HS-27A (cell line): ENCODE results near the gene BATF.
"Not testable (repeated sequence)": the region's sequence is repeated elsewhere in the genome, so short reads cannot be mapped to it uniquely, and the experiment has no call there.

Source experiments
- DNase-seq: peaks from one replicate; pipeline ENCODE4 v3.0.0-alpha.2; 2012; ENCODE audit warnings: low read depth, missing footprints

BATF gene, protein sequence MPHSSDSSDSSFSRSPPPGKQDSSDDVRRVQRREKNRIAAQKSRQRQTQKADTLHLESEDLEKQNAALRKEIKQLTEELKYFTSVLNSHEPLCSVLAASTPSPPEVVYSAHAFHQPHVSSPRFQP

DNA sequence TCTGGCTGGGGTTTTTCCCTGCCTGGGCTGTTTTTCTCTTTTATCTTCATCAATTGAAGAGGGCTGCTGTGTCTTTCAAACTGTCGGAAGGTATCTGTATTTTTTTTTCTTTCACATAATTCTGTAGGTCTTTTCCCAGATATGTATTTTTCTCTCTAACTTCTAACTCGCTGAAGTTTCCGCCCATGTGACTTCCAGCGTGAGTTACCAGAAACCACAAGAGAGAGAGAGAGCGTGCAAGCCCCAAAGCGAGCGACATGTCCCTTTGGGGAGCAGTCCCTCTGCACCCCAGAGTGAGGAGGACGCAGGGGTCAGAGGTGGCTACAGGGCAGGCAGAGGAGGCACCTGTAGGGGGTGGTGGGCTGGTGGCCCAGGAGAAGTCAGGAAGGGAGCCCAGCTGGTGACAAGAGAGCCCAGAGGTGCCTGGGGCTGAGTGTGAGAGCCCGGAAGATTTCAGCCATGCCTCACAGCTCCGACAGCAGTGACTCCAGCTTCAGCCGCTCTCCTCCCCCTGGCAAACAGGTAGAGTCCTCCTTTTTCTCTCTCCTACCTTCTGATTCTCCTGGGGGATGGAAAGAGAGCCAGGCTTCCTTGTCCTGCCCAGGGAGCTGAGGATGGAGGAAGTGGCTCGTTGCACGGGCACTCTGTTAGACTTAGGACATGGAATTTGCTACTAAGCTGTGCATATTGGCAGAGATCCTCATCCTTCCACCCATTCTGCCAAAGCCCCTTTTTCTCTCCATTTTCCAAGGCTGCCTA lies at the start of gene BATF:
Gene BATF (plus strand): TSS at position 246 of the 759 bp plus-strand sequence. CDS start 214 bp downstream, at position 460.
- DNase-seq: no peak

DNA sequence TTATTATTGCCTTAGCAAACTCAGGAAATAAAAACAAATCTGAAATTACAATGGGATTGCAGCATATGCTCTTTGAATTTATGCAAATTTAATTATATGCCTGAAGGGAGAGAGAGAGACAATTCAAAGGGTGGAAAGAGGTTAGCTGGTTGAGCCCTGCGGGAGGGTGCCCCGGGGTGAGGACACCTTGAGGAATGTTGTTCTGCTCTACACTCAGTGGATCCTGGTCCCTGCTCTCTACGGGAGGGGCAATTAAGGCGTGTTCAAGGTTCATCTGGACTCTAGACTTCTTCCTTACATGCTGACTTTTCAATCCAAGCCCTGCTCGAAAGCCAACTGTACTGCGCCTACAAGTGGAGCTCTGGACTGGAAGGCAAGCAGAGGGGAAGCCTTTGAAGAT lies 48.1 kb upstream of the BATF start:
- DNase-seq: not testable (repeated sequence)

- no peak for DNase-seq
Observed at GRCh38 chr14:75476274-75476995, 45.8 kb upstream of the BATF start.

DNA sequence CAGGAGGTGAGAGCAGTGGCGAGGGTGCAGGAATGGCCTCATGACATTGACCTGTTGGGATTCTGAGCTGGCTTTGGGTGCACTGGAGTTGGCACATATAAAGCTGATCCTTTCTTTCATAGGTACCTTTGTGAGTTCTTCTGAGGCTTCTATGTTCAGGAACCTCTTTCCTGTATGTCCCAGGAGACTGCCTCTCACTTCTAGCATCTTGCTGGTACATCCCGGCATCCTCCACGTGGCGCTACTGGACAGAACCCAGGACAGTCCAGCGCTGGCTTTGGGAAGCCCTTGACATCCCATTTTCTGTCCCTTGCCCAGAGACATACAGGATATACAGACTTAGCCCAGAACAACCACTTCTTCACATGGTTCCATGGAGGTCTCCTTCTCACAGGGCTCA lies 44.4 kb upstream of the BATF start:
- no peak for DNase-seq

DNA sequence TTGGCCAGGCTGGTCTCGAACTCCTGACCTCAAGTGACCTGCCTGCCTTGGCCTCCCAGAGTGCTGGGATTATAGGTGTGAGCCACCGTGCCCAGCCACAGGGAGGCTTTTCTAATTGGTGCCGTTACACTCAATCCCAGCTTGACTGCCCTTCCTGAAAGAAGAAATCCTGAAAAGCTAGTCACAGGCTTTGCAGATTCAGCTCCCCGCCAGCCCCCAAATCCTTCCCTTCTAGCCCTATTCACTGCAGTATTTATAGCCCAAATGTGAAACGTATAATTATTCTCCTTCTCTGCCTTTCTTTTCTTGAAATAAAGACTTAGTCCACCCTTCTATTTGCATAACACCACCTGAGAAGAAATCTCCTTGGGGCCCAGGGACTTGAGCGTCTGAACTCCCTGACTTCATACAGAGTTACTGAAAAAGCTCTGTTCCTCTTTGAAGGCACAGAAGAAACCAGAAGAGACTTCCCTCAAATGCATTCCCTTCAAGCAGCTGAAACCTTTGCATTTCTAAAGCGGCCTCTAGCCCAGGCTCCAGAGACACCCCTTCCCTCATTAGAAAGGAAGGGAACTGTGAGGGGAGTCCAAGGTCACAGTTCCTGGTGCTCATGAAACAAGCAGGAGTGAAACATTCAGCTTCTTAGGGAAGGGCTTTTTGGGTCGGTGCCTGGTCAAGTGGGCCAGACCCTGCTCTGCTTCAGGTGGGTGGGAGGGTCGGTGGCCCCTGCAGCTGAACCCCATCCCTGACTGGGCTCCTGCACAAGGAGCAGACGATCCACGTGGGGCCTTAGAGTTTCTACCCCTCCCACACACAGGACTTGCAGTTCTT lies 42.3 kb upstream of the BATF start:
- no peak for DNase-seq

GRCh38 chr14:75482366-75482765 lies 39.9 kb upstream of the BATF start:
- no peak for DNase-seq

- DNase-seq: no peak
Observed at GRCh38 chr14:75484711-75485429, 37.4 kb upstream of the BATF start.

GRCh38 chr14:75486318-75486717 lies 36.0 kb upstream of the BATF start:
- DNase-seq: no peak

DNA sequence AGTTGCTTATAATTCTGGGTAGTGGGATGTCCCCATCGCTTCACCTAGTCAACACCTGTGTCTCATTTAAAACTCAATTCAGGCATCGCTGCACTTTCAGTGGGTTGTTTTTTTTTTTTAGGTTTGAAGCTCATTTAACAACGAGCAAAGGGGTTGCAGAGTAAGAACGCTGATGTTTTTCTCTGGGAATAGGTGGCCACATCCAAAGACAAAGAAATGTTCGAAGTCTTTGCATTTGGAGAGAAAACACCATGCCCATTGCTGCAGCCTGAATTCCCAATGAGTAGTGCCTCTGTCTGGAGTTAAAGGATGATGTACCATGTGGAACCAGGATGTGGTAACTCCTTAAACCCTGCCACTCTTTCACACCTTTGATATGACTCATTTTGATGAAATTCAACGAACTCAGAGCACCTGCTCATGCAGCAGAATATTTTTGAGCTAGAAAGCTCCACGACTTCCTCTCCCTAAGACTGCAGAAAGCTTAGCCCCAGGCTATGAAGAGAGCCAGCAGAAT lies 35.1 kb upstream of the BATF start:
- DNase-seq: no peak

DNA sequence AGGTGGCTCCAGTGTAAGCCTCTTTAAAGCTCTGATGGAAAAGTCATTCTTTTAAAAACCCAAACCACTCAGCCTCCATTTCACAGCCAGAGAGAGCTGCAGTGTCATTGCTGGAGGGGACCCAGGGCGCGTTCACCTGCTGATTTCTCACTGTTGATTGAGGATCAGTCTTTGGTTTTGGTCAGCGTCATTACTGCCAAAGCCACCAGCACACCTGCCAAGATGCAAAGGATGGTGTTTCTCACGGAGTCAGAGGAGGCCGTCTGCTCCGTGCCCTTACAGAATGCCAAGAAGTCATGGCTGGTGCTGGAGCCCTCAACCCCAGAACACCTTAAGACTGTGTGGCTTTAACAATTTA lies 32.8 kb upstream of the BATF start:
- no peak for DNase-seq

DNA sequence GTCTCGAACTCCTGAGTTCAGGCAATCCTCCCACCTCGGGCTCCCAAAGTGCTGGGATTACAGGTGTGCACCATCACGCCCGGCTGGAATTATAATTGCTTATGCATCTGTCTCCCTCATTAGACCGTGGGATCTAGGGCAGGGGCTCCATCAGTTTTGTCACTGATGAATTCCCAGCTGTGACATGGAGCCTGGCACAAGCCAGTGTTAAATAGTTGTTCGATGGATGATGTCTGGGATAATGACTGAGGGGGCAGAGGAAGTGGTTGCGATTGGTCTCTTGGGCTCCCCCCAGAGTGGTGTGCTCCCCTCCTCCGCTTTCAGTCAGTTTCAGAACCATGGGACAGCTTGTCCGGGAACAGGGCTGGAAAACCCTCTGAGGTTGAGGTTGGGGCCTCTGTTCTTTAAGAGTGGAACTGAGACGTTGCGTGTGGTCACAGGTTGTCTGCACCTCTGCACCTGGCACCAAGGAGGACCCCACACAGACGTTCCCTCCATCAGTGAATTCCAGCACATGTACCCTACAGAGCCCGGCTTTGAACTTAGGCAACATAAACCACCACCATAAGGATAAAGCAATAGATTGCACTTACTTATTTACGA lies 30.8 kb upstream of the BATF start:
- DNase-seq: no peak

DNA sequence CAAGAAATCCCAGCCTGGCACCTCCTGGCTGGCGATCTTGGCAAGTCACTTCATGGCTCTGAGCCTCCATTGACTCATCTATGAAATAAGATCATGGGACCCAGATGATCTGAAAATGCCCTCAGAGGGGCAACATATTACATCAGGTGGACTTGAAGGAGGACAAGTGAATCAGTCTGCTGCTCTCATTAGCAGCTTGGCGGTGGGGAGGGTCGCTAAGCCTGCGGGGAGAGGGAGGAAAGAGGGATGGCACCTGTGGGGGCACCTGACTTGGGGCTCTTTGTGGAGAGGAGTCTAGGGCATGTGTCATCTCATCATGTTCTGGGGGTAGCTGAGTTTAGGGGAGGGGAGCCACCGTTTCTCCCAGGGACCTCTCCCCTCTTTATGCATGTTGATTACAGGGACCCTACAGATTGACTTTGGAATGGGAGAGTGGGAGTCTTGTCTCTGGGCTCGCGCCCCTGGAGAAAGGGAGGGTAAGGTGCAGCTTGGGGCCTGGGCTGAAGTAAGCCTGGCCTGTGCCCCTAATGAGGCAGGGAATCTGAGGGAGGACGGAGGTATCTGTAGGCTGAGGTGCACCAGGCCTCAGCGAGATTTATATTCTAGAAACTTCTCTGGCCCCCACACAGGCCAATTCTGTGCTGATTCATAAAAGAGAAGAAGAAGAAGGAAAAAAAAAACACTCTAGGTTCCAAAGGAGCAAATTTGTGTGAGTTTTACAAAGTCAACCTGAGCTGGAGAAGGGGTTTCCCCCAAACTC lies 29.3 kb upstream of the BATF start:
- DNase-seq: no peak

- no peak for DNase-seq
Observed at GRCh38 chr14:75493592-75494087, 28.6 kb upstream of the BATF start.

GRCh38 chr14:75494896-75495295 lies 27.4 kb upstream of the BATF start:
- DNase-seq: no peak

DNA sequence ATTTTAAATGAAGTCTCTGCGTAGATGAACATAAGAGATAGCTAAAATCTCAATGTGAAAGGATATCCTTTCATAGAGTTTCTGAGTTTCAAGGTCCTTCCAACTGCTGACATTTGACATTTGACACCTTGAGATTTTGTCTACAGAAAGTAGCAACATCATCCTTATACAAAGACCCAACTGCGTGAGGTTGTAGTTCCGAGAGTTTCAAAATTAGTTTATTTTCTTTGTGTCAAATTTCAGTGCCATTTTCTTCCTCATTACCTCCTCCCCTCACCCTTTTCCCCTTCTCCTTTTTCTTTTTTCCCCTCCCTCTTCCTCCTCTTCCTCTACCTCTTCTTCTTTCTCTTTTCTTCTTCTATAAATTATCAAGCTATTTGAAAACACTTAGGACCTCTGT lies 26.9 kb upstream of the BATF start:
- DNase-seq: no peak

- DNase-seq: no peak
Observed at GRCh38 chr14:75495882-75496281, 26.4 kb upstream of the BATF start.

DNA sequence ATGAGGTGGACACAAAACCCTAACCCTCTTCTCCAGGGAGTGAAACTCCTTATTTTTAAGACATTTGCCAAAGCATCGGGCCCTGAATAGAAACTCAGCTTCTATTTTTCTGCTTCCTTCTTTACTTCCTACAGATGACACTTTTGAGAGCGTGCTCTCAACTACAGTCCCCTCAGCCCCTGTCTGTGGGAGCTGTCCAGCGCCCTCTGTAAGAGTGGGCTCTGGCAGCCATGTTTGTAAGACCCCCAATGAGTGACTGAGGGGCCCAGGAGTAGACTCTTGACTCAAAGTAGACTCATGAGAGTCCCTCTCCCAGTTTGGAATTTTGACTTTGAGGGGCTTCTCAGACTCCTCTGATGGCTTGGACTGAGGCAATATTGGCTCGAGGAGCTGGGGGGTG lies 25.5 kb upstream of the BATF start:
- no peak for DNase-seq

GRCh38 chr14:75497191-75497590 lies 25.1 kb upstream of the BATF start:
- DNase-seq: no peak

GRCh38 chr14:75497701-75498100 lies 24.6 kb upstream of the BATF start:
- DNase-seq: no peak
